CD4-positive, alpha-beta T cell treated with Interferon alpha-2 for 1 hour (primary cell): Measurements from ENCODE around the gene SMKR1.
A peak's percentile ranks its signal among the peaks of the same experiment; 100 is the strongest.
"Not testable (repeated sequence)": the region's sequence is repeated elsewhere in the genome, so short reads cannot be mapped to it uniquely, and the experiment has no call there.

Experiments used
- DNase-seq, 2 donors: peaks; one replicate each; pipeline ENCODE4 v3.0.0-alpha.2; 2020 to 2022

Gene SMKR1

GRCh38 chr7:129501760-129502707, at the start of gene SMKR1:
Gene SMKR1, plus strand, starts transcription at chr7:129502531. Its CDS starts 294 bp downstream, at chr7:129502825.
- DNase-seq: peak; percentile 93 to 96

- DNase-seq: no peak
Observed at GRCh38 chr7:129452589-129453231, 49.6 kb upstream of the SMKR1 start.

DNA sequence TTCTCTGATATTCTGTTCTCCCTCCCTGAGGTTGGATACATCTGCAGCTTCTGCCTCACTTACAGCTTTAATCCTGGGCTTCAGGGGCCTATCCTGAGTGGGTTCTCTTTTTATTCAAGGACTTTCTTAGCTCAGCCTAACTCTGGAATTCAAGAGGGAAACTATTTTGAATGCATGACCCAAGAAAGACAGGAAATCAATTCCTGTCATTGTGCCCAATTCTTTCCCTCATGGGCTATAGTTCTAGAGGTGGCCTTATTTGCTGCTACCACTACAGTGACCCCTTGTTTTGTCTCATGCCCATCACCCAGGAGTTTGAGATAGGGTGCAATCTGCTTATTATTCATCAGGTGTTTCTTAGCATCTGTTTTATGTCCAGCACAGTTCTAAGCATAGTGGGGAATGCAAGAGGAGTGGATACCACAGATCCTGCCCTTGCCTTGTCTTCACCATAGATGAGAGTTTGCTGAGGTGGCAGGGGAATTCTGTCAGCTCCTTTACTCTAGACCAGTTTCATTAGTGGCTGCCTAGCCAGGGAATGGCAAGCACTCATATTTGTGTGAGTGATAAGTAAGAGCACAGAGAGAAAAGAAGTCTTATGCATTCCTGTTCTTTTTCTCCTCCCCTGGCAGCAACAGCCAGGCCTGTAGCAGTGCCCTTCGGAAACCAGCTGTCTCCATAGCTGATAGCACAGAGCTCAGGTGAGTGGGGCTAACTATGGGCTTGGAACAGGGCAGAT, 48.7 kb upstream of the SMKR1 start:
- DNase-seq: no peak

DNA sequence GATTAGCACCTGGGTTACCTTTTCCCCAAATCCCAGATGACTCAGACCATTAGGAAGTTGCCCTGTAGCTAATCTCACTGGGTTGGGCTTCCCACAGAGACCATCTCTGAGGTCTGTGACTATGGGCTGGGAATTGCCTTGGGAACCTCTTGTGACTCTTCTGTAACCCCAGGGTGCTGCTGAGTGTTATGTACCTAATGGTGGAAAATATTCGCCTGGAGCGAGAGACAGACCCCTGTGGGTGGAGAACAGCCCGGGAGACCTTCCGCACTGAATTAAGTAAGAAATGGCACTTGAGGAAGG, 48.1 kb upstream of the SMKR1 start:
- no peak for DNase-seq

- no peak for DNase-seq
Observed at GRCh38 chr7:129456421-129456820, 45.9 kb upstream of the SMKR1 start.

DNA sequence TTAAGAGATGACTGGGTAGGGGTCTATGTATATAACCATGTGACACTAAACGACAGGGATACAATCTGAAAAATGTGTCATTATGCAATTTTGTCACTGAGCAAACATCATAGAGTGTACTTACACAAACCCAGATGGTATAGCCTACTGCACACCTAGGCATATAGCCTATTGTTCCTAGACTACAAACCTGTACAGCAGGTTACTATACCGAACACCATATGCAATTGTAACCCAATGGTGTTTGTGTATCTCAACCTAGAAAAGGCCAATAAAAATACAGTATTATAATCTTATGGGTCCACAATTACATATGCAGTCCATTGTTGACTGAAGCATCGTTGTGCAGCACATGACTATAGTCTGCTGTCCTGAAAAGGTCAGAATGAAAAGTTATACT, 45.2 kb upstream of the SMKR1 start:
- no peak for DNase-seq

DNA sequence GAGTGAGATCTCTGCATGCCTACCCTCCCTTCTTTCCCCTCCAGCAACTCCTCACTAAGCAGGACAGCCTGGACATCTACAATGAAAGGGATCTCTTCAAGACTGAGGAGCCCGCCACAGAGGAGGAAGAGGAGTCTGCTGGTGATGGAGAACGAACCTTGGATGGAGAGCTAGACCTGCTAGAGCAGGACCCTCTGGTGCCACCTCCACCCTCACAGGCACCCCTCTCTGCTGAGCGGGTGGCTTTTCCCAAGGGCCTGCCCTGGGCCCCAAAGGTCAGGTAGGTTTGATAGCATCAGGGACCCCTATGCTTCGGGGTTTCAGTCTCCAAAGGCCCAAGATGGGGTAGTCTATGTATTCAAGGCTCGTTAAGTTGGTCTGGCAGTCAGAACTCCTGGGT, 44.2 kb upstream of the SMKR1 start:
- DNase-seq: no peak

DNA sequence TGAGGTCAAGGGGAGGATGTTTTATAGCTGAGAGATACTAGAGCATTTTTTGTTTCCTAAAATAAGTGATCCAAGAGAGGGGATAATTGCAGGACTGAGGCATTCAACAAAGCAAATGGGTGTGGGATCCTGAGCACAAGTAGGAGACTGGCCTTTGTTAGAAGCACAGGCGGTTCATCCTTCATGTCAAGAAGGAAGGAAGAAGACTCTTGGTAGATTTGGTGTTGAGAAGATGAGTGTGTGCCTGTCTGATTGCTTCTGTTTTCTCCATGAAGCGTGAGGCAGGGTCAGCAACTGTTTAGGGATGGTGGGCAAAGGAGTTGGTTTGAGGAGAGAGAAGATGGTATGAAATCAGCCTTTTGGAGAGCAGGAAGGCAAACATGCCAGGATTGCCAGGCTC, 40.5 kb upstream of the SMKR1 start:
- no peak for DNase-seq

DNA sequence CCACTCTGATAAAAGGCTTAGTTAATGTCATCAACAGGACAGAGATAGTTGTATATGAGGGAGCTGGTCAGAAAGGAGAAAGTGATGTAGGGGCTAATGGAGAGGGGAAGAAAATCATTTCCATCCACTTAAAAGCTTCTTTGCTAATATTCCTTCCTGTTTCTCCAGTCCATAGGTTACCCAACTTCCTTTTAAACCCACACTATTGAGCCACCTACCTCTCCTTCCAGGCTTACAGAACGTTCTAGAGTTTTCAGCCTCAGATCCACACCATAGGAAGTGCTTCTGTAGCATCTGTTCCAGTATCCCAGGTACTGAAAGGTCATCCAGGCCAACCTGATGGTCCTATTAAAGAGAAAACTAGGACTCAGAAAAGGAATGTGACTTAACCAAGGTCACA, 39.9 kb upstream of the SMKR1 start:
- no peak for DNase-seq

- no peak for DNase-seq
Observed at GRCh38 chr7:129464194-129464593, 38.1 kb upstream of the SMKR1 start.

GRCh38 chr7:129465080-129465479, 37.3 kb upstream of the SMKR1 start:
- no peak for DNase-seq

- DNase-seq: no peak
Observed at GRCh38 chr7:129466796-129467195, 35.5 kb upstream of the SMKR1 start.

- DNase-seq: no peak
Observed at GRCh38 chr7:129468087-129468486, 34.2 kb upstream of the SMKR1 start.

DNA sequence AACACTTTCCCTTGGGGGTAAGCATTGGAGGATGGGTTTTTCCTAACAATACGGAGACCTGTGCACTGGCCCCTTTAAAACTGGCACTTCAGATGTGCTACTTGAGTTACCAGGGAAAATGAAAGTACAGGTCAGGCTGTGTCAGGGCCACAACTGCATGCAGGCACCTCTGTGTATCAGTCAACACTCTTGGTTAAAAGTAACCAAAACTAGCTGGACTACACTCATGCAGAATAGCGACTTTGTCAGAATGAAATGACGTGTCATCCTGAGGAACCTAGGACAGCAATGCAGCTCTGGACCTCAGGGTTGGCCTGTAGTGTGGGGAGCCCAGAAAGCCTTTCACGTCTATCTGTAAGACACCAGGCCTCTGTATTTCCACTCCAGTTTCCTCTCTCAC, 33.8 kb upstream of the SMKR1 start:
- DNase-seq: no peak

- DNase-seq: no peak
Observed at GRCh38 chr7:129469930-129470329, 32.4 kb upstream of the SMKR1 start.

- no peak for DNase-seq
Observed at GRCh38 chr7:129470411-129470810, 31.9 kb upstream of the SMKR1 start.

- no peak for DNase-seq
Observed at GRCh38 chr7:129471402-129471827, 30.9 kb upstream of the SMKR1 start.

DNA sequence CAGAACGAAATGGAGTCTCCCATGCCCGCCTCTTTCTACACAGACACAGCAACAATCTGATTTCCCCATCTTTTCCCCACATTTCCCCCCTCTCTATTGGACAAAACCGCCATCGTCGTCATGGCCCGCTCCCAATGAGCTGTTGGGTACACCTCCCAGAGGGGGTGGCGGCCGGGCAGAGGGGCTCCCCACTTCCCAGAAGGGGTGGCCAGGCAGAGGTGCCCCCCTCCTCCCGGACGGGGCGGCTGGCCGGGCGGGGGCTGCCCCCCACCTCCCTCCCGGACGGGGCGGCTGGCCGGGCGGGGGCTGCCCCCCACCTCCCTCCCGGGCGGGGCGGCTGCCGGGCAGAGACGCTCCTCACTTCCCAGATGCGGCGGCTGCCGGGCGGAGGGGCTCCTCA, 26.4 kb upstream of the SMKR1 start:
- not testable (repeated sequence) for DNase-seq

DNA sequence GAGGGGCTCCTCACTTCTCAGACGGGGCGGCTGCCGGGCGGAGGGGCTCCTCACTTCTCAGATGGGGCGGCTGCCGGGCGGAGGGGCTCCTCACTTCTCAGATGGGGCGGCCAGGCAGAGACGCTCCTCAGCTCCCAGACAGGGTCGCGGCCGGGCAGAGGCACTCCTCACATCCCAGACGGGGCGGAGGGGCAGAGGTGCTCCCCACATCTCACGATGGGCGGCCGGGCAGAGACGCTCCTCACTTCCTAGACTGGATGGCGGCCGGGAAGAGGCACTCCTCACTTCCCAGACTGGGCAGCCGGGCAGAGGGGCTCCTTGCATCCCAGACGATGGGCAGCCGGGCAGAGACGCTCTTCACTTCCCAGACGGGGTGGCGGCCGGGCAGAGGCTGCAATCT, 25.9 kb upstream of the SMKR1 start:
- not testable (repeated sequence) for DNase-seq

GRCh38 chr7:129479831-129480230, 22.5 kb upstream of the SMKR1 start:
- DNase-seq: no peak

DNA sequence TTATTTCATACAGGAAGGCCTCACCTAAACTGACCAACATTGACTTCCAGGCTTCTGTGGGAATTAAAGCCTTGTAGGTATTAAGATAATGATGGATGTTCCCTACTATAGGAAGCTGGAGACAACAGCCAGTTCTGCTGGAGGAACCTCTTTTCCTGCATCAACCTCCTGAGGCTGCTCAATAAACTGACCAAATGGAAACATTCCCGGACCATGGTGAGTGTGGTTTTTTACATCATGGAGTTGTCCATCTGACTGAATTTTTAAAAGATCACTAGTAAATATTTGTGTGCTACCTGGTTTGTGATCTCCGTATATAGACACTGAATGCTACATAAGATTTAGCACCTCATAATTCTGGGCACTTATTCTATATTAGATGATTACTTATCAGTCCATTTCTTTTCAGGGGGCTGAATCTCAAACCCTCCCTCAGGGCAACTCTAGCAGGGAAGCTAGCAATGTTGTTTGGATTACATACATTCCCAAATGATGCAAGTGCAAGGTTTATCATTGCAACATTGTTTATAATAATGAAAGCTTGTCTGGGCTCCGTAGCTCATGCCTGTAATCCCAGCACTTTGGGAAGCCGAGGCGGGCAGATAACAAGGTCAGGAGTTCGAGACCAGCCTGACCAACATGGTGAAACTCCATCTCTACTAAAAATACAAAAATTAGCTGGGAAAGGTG, 21.5 kb upstream of the SMKR1 start:
- no peak for DNase-seq

DNA sequence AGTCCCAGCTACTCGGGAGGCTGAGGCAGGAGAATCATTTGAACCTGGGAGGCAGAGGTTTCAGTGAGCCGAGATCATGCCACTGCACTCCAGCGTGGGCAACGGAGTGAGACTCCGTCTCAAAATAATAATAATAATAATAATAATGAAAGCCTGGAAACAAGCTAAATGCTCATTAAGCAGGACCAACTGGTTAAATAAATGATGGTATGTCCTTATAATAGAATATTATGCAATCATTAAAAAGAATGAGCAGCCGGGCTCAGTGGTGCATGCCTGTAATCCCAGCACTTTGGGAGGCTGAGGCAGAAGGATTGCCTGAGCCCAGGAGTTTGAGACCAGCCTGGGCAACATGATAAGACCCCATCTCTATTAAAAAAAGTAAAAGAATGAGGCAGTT, 21.0 kb upstream of the SMKR1 start:
- DNase-seq: not testable (repeated sequence)

DNA sequence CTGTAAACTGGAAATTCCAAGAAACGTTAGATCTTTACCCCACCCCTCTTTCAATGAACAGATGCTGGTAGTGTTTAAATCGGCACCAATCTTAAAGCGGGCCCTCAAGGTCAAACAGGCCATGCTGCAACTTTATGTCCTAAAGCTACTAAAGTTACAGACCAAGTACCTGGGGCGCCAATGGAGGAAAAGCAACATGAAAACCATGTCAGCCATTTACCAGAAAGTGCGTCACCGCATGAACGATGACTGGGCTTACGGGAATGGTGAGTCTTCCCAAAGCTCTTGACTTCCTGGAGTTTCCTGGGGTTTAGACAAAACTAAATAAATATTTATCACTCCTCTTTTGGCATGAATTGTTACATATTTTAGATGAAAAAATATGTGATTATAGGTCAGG, 19.6 kb upstream of the SMKR1 start:
- DNase-seq: no peak
